Measurements from ENCODE around the gene WFDC1.

The WFDC1 gene

DNA sequence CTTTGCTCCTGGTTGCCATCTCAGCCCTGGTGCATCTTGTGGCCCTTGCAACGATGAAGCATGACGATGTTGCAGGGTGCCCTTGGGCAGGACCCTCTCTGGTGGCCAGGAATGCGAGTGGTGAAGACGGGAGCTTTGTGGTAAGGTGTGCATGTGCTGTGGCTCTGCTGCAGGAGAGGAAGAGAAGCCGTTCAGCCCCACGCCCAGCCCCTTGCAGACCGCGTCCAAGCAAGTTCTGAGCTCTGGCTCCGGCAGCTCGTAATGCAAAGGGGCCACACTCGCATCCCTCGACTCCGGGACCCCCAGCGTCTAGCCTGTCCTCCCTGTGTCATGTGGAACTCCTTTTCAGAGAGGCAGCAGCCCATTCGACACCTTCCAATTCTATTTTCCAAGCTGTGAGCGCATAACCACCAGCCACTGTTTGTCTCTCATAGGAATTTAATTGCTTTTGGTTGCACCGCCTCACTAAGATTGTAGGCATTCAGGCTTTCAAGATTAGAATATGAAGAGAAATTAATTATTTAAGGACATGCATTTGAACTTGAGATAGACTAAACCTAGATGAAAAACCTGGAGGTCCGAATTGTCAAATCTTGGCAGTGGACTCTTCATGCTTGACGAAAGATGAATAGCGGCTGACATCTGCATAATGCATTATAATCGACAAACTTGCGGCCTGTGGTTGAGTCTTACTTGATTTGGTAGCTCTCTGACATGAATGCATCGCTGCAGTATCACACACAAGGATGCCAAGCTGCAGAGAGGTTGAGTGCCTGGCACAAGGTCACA is 33.7 kb upstream of the WFDC1 start:
- no peak overlapping the region for H3K4me2 ChIP-seq (ENCODE audit: low read length)
- H3K27me3 ChIP-seq (ENCODE audit: control insufficient read depth, insufficient read depth, low read length): peaks cover 41% of the 10 kb centered on the region

GRCh38 chr16:84262031-84262430 is 32.6 kb upstream of the WFDC1 start:
- H3K4me2 ChIP-seq (ENCODE audit: low read length): no peak overlapping the region
- H3K36me3 ChIP-seq (ENCODE audit: insufficient read depth, low read length): no peaks in the 10 kb centered on the region
- peaks cover 32% of the 10 kb centered on the region for H3K27me3 ChIP-seq (ENCODE audit: control insufficient read depth, insufficient read depth, low read length)
- H3K4me1 ChIP-seq (ENCODE audit: control insufficient read depth, insufficient read depth, low read length): no peaks in the 10 kb centered on the region
- H3K9me3 ChIP-seq (replicated peaks; ENCODE audit: low read length): no peaks in the 10 kb centered on the region
- H3K4me3 ChIP-seq (ENCODE audit: low read length): no peak overlapping the region
- H3K9ac ChIP-seq (ENCODE audit: low read depth, low read length): no peak overlapping the region

More for the DNA sequence above, 33.7 kb upstream of the WFDC1 start:
- Histone ChIP-seq H3K9ac (ENCODE audit: low read depth, low read length) (no peak overlapping the region), H3K36me3 (ENCODE audit: insufficient read depth, low read length) (no peaks in the 10 kb centered on the region), H3K9me3 (replicated peaks; ENCODE audit: low read length) (no peaks in the 10 kb centered on the region), H3K4me3 (ENCODE audit: low read length) (no peak overlapping the region), H3K4me1 (ENCODE audit: control insufficient read depth, insufficient read depth, low read length) (no peaks in the 10 kb centered on the region)

- H3K4me3 ChIP-seq (ENCODE audit: low read length): no peak overlapping the region
- H3K9ac ChIP-seq (ENCODE audit: low read depth, low read length): no peak overlapping the region
- H3K9me3 ChIP-seq (replicated peaks; ENCODE audit: low read length): no peaks in the 10 kb centered on the region
- H3K36me3 ChIP-seq (ENCODE audit: insufficient read depth, low read length): no peaks in the 10 kb centered on the region
- H3K4me1 ChIP-seq (ENCODE audit: control insufficient read depth, insufficient read depth, low read length): no peaks in the 10 kb centered on the region
- H3K4me2 ChIP-seq (ENCODE audit: low read length): no peak overlapping the region
- peaks cover 37% of the 10 kb centered on the region for H3K27me3 ChIP-seq (ENCODE audit: control insufficient read depth, insufficient read depth, low read length)
Observed at GRCh38 chr16:84262939-84263338, 31.7 kb upstream of the WFDC1 start.

GRCh38 chr16:84266451-84266850 is 28.2 kb upstream of the WFDC1 start:
- H3K36me3 ChIP-seq (ENCODE audit: insufficient read depth, low read length): no peaks in the 10 kb centered on the region
- no peaks in the 10 kb centered on the region for H3K9me3 ChIP-seq (replicated peaks; ENCODE audit: low read length)
- no peaks in the 10 kb centered on the region for H3K4me1 ChIP-seq (ENCODE audit: control insufficient read depth, insufficient read depth, low read length)
- no peak overlapping the region for H3K4me2 ChIP-seq (ENCODE audit: low read length)
- H3K9ac ChIP-seq (ENCODE audit: low read depth, low read length): no peak overlapping the region
- H3K4me3 ChIP-seq (ENCODE audit: low read length): no peak overlapping the region
- H3K27me3 ChIP-seq (ENCODE audit: control insufficient read depth, insufficient read depth, low read length): peaks cover 43% of the 10 kb centered on the region

DNA sequence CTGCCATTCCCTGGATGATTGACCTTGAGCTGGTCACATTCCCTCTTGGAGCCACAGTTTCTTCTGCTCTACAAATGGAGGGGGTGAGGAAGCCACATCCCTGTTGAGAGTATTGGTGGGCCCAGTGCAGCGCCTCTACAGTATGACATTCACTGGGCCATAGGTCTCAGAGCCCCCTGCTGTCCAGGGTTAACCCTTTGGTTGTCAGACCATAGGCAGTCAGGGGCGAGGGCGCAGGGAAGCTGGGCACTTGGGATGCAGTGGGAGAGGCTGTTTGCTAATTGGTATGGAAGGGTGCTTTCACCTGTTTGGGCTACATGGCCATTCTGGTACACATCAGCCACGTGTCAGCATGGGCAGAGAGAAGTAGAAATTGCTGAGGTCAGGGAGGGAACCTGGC is 27.3 kb upstream of the WFDC1 start:
- H3K4me1 ChIP-seq (ENCODE audit: control insufficient read depth, insufficient read depth, low read length): no peaks in the 10 kb centered on the region
- no peak overlapping the region for H3K4me2 ChIP-seq (ENCODE audit: low read length)
- H3K9ac ChIP-seq (ENCODE audit: low read depth, low read length): no peak overlapping the region
- H3K9me3 ChIP-seq (replicated peaks; ENCODE audit: low read length): no peaks in the 10 kb centered on the region
- H3K27me3 ChIP-seq (ENCODE audit: control insufficient read depth, insufficient read depth, low read length): peaks cover 49% of the 10 kb centered on the region
- no peak overlapping the region for H3K4me3 ChIP-seq (ENCODE audit: low read length)
- H3K36me3 ChIP-seq (ENCODE audit: insufficient read depth, low read length): no peaks in the 10 kb centered on the region

GRCh38 chr16:84268291-84269040 is 26.2 kb upstream of the WFDC1 start:
- H3K4me1 ChIP-seq (ENCODE audit: control insufficient read depth, insufficient read depth, low read length): no peaks in the 10 kb centered on the region
- H3K4me3 ChIP-seq (ENCODE audit: low read length): no peak overlapping the region
- H3K9me3 ChIP-seq (replicated peaks; ENCODE audit: low read length): no peaks in the 10 kb centered on the region
- H3K36me3 ChIP-seq (ENCODE audit: insufficient read depth, low read length): no peaks in the 10 kb centered on the region
- peaks cover 57% of the 10 kb centered on the region for H3K27me3 ChIP-seq (ENCODE audit: control insufficient read depth, insufficient read depth, low read length)
- H3K9ac ChIP-seq (ENCODE audit: low read depth, low read length): no peak overlapping the region
- no peak overlapping the region for H3K4me2 ChIP-seq (ENCODE audit: low read length)

DNA sequence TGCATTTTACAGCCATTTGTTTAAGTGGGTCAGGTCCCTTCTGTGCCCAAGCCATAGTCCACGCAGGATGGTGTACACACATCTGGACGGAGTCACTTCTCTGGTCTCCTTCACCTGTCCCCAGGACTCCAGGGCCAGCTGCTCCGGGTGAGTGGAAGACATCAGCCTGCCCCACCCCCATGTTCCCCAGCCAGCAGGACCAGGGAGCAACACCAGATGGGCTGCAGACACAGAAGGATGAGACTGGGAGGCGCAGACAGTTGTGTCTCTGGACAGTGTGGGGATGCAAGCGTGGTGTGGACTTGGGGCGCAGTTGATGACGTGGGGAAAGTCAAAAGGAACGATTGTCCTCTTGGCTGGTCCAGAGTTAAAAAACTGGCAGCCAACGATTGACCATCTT is 24.6 kb upstream of the WFDC1 start:
- H3K27me3 ChIP-seq (ENCODE audit: control insufficient read depth, insufficient read depth, low read length): peaks cover 63% of the 10 kb centered on the region
- H3K4me1 ChIP-seq (ENCODE audit: control insufficient read depth, insufficient read depth, low read length): no peaks in the 10 kb centered on the region
- no peak overlapping the region for H3K9ac ChIP-seq (ENCODE audit: low read depth, low read length)
- H3K36me3 ChIP-seq (ENCODE audit: insufficient read depth, low read length): no peaks in the 10 kb centered on the region
- H3K9me3 ChIP-seq (replicated peaks; ENCODE audit: low read length): no peaks in the 10 kb centered on the region
- H3K4me2 ChIP-seq (ENCODE audit: low read length): no peak overlapping the region
- no peak overlapping the region for H3K4me3 ChIP-seq (ENCODE audit: low read length)

DNA sequence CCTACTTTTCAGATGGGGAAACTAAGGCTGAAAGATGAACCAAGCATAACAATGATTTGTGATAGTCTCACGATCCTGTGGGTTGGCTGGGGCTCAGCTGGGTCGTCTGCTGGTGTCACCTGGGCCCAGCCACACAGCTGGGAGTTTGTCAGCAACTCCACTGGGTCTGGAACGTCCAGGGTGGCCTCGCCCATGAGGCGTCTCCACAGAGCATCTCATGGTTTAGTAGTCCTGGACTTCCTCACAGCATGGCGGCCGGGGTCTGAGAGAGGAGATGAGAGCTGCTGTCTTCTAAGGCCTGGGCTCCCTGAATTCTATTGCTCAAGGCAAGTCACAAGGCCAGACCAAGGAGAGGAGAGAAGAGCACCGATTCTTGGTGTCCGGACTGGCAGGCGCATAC is 24.1 kb upstream of the WFDC1 start:
- Histone ChIP-seq H3K4me2 (ENCODE audit: low read length) (no peak overlapping the region), H3K27me3 (ENCODE audit: control insufficient read depth, insufficient read depth, low read length) (peaks cover 67% of the 10 kb centered on the region)

DNA sequence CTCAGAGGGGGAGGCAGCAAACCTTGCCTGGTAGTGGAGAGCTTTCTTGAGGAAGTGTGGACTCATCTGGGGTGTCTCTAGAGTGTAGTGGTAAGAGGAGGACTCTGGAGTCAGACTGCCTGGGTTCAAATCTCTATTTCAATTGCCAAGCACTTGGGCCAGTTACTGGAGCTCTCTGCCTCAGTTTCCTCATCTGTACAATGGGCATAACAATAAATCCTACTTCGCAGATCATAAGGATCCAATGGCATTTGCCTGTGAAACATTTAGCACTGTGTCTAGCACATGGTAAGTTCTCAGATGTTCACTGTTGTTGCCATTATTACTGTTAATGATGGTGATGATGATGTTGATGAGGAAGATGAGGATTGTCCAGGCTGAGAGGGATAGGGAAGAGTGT is 23.6 kb upstream of the WFDC1 start:
- Histone ChIP-seq H3K9me3 (replicated peaks; ENCODE audit: low read length) (no peaks in the 10 kb centered on the region), H3K9ac (ENCODE audit: low read depth, low read length) (no peak overlapping the region), H3K4me3 (ENCODE audit: low read length) (no peak overlapping the region), H3K4me1 (ENCODE audit: control insufficient read depth, insufficient read depth, low read length) (no peaks in the 10 kb centered on the region), H3K27me3 (ENCODE audit: control insufficient read depth, insufficient read depth, low read length) (peaks cover 66% of the 10 kb centered on the region), H3K4me2 (ENCODE audit: low read length) (no peak overlapping the region), H3K36me3 (ENCODE audit: insufficient read depth, low read length) (no peaks in the 10 kb centered on the region)

More for the DNA sequence above, 24.1 kb upstream of the WFDC1 start:
- H3K36me3 ChIP-seq (ENCODE audit: insufficient read depth, low read length): no peaks in the 10 kb centered on the region
- H3K4me3 ChIP-seq (ENCODE audit: low read length): no peak overlapping the region
- no peak overlapping the region for H3K9ac ChIP-seq (ENCODE audit: low read depth, low read length)
- no peaks in the 10 kb centered on the region for H3K9me3 ChIP-seq (replicated peaks; ENCODE audit: low read length)
- H3K4me1 ChIP-seq (ENCODE audit: control insufficient read depth, insufficient read depth, low read length): no peaks in the 10 kb centered on the region

DNA sequence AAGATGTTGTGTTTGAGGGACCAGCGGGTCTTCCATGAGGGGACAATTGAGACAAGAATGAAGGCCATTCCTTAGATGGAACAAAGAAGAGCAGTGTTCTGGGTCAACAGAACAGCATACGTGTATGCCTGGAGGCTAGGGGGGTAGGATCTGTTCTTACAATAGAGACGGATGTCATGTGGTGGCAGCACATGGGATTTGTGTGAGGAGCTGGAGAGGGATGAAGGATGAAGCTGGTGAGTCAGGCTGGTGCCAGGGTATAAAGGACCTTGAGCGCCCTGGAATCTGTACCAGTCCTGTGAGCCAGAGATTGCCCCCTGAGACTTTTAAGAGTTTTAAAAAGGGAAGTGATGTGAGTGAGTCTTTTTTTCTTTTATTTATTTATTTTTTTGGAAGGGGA is 22.8 kb upstream of the WFDC1 start:
- no peak overlapping the region for H3K4me3 ChIP-seq (ENCODE audit: low read length)
- no peaks in the 10 kb centered on the region for H3K36me3 ChIP-seq (ENCODE audit: insufficient read depth, low read length)
- no peak overlapping the region for H3K9ac ChIP-seq (ENCODE audit: low read depth, low read length)
- no peaks in the 10 kb centered on the region for H3K9me3 ChIP-seq (replicated peaks; ENCODE audit: low read length)
- no peaks in the 10 kb centered on the region for H3K4me1 ChIP-seq (ENCODE audit: control insufficient read depth, insufficient read depth, low read length)
- peaks cover 66% of the 10 kb centered on the region for H3K27me3 ChIP-seq (ENCODE audit: control insufficient read depth, insufficient read depth, low read length)
- no peak overlapping the region for H3K4me2 ChIP-seq (ENCODE audit: low read length)

DNA sequence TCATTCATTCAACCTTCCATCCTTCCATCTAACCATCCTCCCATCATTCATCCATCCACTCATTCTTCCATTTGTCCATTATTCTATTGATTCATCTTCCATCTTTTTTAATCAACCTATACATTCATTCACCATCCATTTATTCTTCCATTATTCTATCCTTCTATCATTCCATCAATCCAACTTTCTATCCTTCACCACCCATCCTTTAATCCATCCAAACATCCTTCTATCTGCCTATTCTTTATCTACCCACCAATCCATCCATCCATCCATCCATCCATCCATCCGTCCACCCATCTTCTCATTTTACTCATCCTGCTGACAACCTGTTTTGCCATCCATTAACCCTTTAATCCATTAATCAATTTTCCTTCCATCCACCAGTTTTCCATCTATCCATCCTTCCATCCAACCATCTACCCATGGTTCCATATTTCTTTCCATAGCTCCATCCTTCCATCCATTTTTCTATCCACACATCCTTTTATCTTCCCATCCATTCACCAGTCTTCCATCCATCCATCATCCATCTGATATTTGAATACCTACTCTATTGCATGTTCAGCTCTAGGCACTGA is 21.8 kb upstream of the WFDC1 start:
- no peaks in the 10 kb centered on the region for H3K4me1 ChIP-seq (ENCODE audit: control insufficient read depth, insufficient read depth, low read length)

More for the DNA sequence above, 21.8 kb upstream of the WFDC1 start:
- Histone ChIP-seq H3K36me3 (ENCODE audit: insufficient read depth, low read length) (no peaks in the 10 kb centered on the region), H3K4me2 (ENCODE audit: low read length) (no peak overlapping the region), H3K27me3 (ENCODE audit: control insufficient read depth, insufficient read depth, low read length) (peaks cover 57% of the 10 kb centered on the region), H3K9me3 (replicated peaks; ENCODE audit: low read length) (no peaks in the 10 kb centered on the region), H3K4me3 (ENCODE audit: low read length) (no peak overlapping the region), H3K9ac (ENCODE audit: low read depth, low read length) (no peak overlapping the region)
